ENCODE data around the gene UBE2L3. TPM values are rescaled to one million over a fixed set of nuclear protein-coding genes. Genes with fewer than 3 reads are reported as not detected.

Gene UBE2L3
- total and polyA plus RNA-seq, 10 of the 15 experiments (the other 5 are each of a cell fraction or from before 2014, with no cell fraction given), result 55.7 to 168 (median 113) TPM

- intact Hi-C loops (cut with micrococcal nuclease; ENCODE audit: unreplicated experiment), result no loop called here
- DNase-seq (ENCODE audit: low read depth, low spot score) (no peak), ATAC-seq (no peak), FAIRE-seq (no peak)
- POLR2A ChIA-PET, result no interaction called here
- peaks cover 10% of the 10 kb centered on the region; the same call in 1 of the 2 replicates for H3K4me1 ChIP-seq (ENCODE audit: control insufficient read depth, insufficient read depth, low read length)
- no peaks in the 10 kb centered on the region for H3K27me3 ChIP-seq (replicated peaks in 1 of 2; ENCODE audit: control insufficient read depth in 2 of 2, insufficient read depth in 2 of 2, low read length in 1 of 2)
- H3K4me2 ChIP-seq (ENCODE audit: control insufficient read depth, insufficient read depth), result no peak overlapping the region
- H2AFZ ChIP-seq (ENCODE audit: control insufficient read depth, low read depth, low read length), result no peak overlapping the region
- CTCF ChIA-PET, result interaction anchor here (0.5 to 3.7 kb wide), 4 partner anchors 10 to 324 kb away, joined by 3 to 14 read pairs (median 4); partner anchors contain the start of gene SDF2L1
- peaks cover 11 to 17% of the 10 kb centered on the region in 2 experiments; a peak in 3 of 4 replicates for H3K36me3 ChIP-seq (ENCODE audit: control insufficient read depth in 2 of 2, insufficient read depth in 2 of 2, low read length in 1 of 2)
- in situ Hi-C loops (cut with MboI), result no loop called here
- no peak overlapping the region for H3K9ac ChIP-seq (ENCODE audit: control insufficient read depth, insufficient read depth, low read length)
- SMC1A ChIA-PET (ENCODE audit: uncharacterized antibody, unreplicated experiment), result no interaction called here
- H4K20me1 ChIP-seq (ENCODE audit: control insufficient read depth, insufficient read depth), result peaks cover 7% of the 10 kb centered on the region
- WGBS (ENCODE audit: insufficient coverage, insufficient replicate concordance, low lambda C conversion rate, missing lambda C conversion rate), result 72% methylated on average over 3 of the region's 4 CpGs
- H3K27ac ChIP-seq (ENCODE audit: control insufficient read depth, insufficient read depth), result no peak overlapping the region
- RAD21 ChIA-PET (ENCODE audit: unreplicated experiment), result interaction anchor here (3.4 kb wide), 1 partner anchor 20 kb away, joined by 19 read pairs; no protein-coding TSS in a partner anchor
- H3K79me2 ChIP-seq (ENCODE audit: control insufficient read depth, insufficient read depth, low read length), result peaks cover 27% of the 10 kb centered on the region
- H3K4me3 ChIP-seq, result no peak overlapping the region
- no peaks in the 10 kb centered on the region for H3K9me3 ChIP-seq (replicated peaks; ENCODE audit: control insufficient read depth, insufficient read depth, low read length)
- BruUV-seq (replicated peaks), result no TSS peak
- TF ChIP-seq IRF5 (IDR thresholded peaks at IDR 0.05; ENCODE audit: borderline replicate concordance) (no peak), PAX5 (IDR thresholded peaks at IDR 0.05; ENCODE audit: borderline replicate concordance, low read depth, low read length) (no peak), MEF2B (IDR thresholded peaks at IDR 0.05; ENCODE audit: partially characterized antibody, poor library complexity, severe bottlenecking) (no peak), ZBED1 (IDR thresholded peaks at IDR 0.05; ENCODE audit: borderline replicate concordance) (no peak), SPI1 (IDR thresholded peaks at IDR 0.05; ENCODE audit: borderline replicate concordance, insufficient read depth, low read depth, low read length) (no peak), CTCF (IDR thresholded peaks at IDR 0.05 in 2 of 3, conservative IDR thresholded peaks at IDR 0.05 in 1 of 3; ENCODE audit: control insufficient read depth in 2 of 3, extremely low read depth in 1 of 3, insufficient read depth in 1 of 3, low read depth in 3 of 3, low read length in 3 of 3) (no peak)
Measured at GRCh38 chr22:21626073-21626734, 58.7 kb downstream of the UBE2L3 start.
